H1 (cell line): Measurements from ENCODE around the gene UNC13C. TPM values are rescaled to one million over a fixed set of nuclear protein-coding genes. Genes with fewer than 3 reads are reported as not detected.

Source experiments
- CHD7 ChIP-seq: fragments of 300-600 bp; sonication (generic); IDR thresholded peaks from 2 replicates; pipeline ENCODE4 v1.7.1; 2012; ENCODE audit warnings: low read length, moderate library complexity, mild to moderate bottlenecking, inconsistent platforms; ENCODE audit not compliant: insufficient replicate concordance
- CREB1 ChIP-seq: IDR thresholded peaks from 2 replicates; pipeline ENCODE4 v1.6.1; 2012; ENCODE audit warnings: inconsistent platforms
- KDM4A ChIP-seq: IDR thresholded peaks from one replicate; pipeline ENCODE4 v1.7.1; 2012; ENCODE audit warnings: low read depth, mild to moderate bottlenecking, moderate library complexity, low read length, inconsistent platforms; ENCODE audit not compliant: severe bottlenecking
- MAFK ChIP-seq: IDR thresholded peaks from 2 replicates; pipeline ENCODE4 v1.6.1; 2012; ENCODE audit warnings: low read depth, mild to moderate bottlenecking, improper control_type of control experiment, low read length
- POLR2AphosphoS5 ChIP-seq: IDR thresholded peaks from 2 replicates; pipeline ENCODE4 v1.6.1; 2011; ENCODE audit warnings: low read depth, low read length
- RNF2 ChIP-seq: fragments of 200-900, 300-1000 bp; sonication (generic); IDR thresholded peaks from 2 replicates; pipeline ENCODE4 v1.7.1; 2016; ENCODE audit warnings: borderline replicate concordance, low read depth, mild to moderate bottlenecking, antibody characterized with exemption, low read length; ENCODE audit not compliant: poor library complexity, severe bottlenecking; ENCODE audit errors: missing control alignments
- RXRA ChIP-seq: IDR thresholded peaks from 2 replicates; pipeline ENCODE4 v1.6.1; 2011; ENCODE audit warnings: low read depth, mild to moderate bottlenecking, low read length, moderate library complexity; ENCODE audit not compliant: insufficient read depth
- SP1 ChIP-seq: IDR thresholded peaks from 2 replicates; pipeline ENCODE4 v1.6.1; 2011; ENCODE audit warnings: low read depth, low read length
- polyA plus RNA-seq, 7 experiments: library from polyadenylated mRNA; depleted of rRNA in 3 of 7; stranded (reverse) in 5 of 7; unstranded in 2 of 7; fragments of >200 nt in 5 of 7; fragments of 200-250 nt in 2 of 7; gene quantifications; 1 replicate in 5 of 7; 2 replicates in 1 of 7; 4 replicates in 1 of 7; pipeline versions ENCODE4 v1.2.1 to v1.2.3, GENCODE V29; 2011 to 2013; ENCODE audit warnings: missing spikeins in 2 of 7, mixed read lengths in 2 of 7
- total RNA-seq: library from RNA; stranded (reverse); fragmentation: NEBNext Ultra II Directional; extraction: Animal tissue kit (Norgen Biotek cat#: 25700); gene quantifications from 2 replicates; pipeline ENCODE4 v1.2.1, GENCODE V29; 2021

UNC13C gene
- total and polyA plus RNA-seq, 2 of the 8 experiments (the other 6 are each of a cell fraction or from before 2014, with no cell fraction given) = 0.02 to 0.13 TPM

- no peak for TF ChIP-seq CHD7
- no peak for TF ChIP-seq KDM4A
- no peak for TF ChIP-seq SP1
- TF ChIP-seq RXRA = no peak
- TF ChIP-seq MAFK = no peak
- no peak for TF ChIP-seq CREB1
- TF ChIP-seq RNF2 = no peak
- no peak for TF ChIP-seq POLR2AphosphoS5
These were observed 39.0 kb downstream of the UNC13C start (continued) for GRCh38 chr15:54017251-54017650.
